Keratinocyte (primary cell): ENCODE results near the gene YLPM1. TPM values are rescaled to one million over a fixed set of nuclear protein-coding genes. Genes with fewer than 3 reads are reported as not detected.

ENCODE experiments used
- DNase-seq: peaks from one replicate; pipeline ENCODE4 v3.0.0-alpha.2; 2011; ENCODE audit warnings: low read depth, missing footprints, low spot score
- FAIRE-seq: peaks from 2 replicates; lab custom pipeline; 2011; peaks lifted over from hg19 to GRCh38; lab: Jason Lieb, UNC
- H2AFZ ChIP-seq: 2 replicates; pipeline ENCODE4 v1.6.0; 2012; ENCODE audit warnings: low read length, control low read depth, inconsistent platforms; ENCODE audit not compliant: control insufficient read depth
- H3K27ac ChIP-seq: 2 replicates; pipeline ENCODE4 v1.5.1; 2011; ENCODE audit warnings: low read length; ENCODE audit not compliant: control insufficient read depth, insufficient read depth
- H3K27me3 ChIP-seq: 3 replicates; pipeline ENCODE4 v1.6.0; 2011; ENCODE audit warnings: low read length; ENCODE audit not compliant: control insufficient read depth, insufficient read depth; ENCODE audit errors: extremely low read depth
- H3K36me3 ChIP-seq, 2 experiments: 2 replicates in 1 of 2; 3 replicates in 1 of 2; pipeline ENCODE4 v1.5.1; 2011; ENCODE audit warnings: low read length in 2 of 2, mild to moderate bottlenecking in 1 of 2; ENCODE audit not compliant: control insufficient read depth in 2 of 2, insufficient read depth in 2 of 2; ENCODE audit errors: extremely low read depth in 1 of 2
- H3K4me1 ChIP-seq: 3 replicates; pipeline ENCODE4 v1.5.1; 2011; ENCODE audit warnings: low read length; ENCODE audit not compliant: control insufficient read depth, insufficient read depth; ENCODE audit errors: extremely low read depth
- H3K4me2 ChIP-seq: 3 replicates; pipeline ENCODE4 v1.6.0; 2011; ENCODE audit warnings: low read depth, low read length; ENCODE audit not compliant: control insufficient read depth, insufficient read depth; ENCODE audit errors: extremely low read depth
- H3K4me3 ChIP-seq, 3 experiments: fragments of 200-600 bp in 1 of 3; sonication (generic) in 1 of 3; 2 replicates in 2 of 3; 3 replicates in 1 of 3; pipeline ENCODE4 v1.5.1; 2011 to 2016; ENCODE audit warnings: low read length in 3 of 3, mild to moderate bottlenecking in 3 of 3, control low read depth in 2 of 3, inconsistent platforms in 1 of 3, low read depth in 1 of 3, mixed read lengths in 1 of 3, mixed run types in 1 of 3, moderate library complexity in 1 of 3; ENCODE audit not compliant: control insufficient read depth in 2 of 3, insufficient read depth in 2 of 3; ENCODE audit errors: extremely low read depth in 1 of 3
- H3K79me2 ChIP-seq: 2 replicates; pipeline ENCODE4 v1.6.0; 2012; ENCODE audit warnings: low read length; ENCODE audit not compliant: control insufficient read depth, insufficient read depth
- H3K9ac ChIP-seq: 3 replicates; pipeline ENCODE4 v1.6.0; 2011; ENCODE audit warnings: low read length; ENCODE audit not compliant: control insufficient read depth, insufficient read depth; ENCODE audit errors: extremely low read depth
- H3K9me1 ChIP-seq: 3 replicates; pipeline ENCODE4 v1.6.0; 2011; ENCODE audit warnings: low read length; ENCODE audit not compliant: control insufficient read depth, insufficient read depth; ENCODE audit errors: extremely low read depth
- H3K9me3 ChIP-seq: 2 replicates; pipeline ENCODE4 v1.5.1; 2012; ENCODE audit warnings: low read depth, low read length; ENCODE audit not compliant: control insufficient read depth
- H4K20me1 ChIP-seq: 3 replicates; pipeline ENCODE4 v1.6.0; 2011; ENCODE audit warnings: low read length; ENCODE audit not compliant: control insufficient read depth, insufficient read depth; ENCODE audit errors: extremely low read depth
- CTCF ChIP-seq, 3 experiments: IDR thresholded peaks in 1 of 3; conservative IDR thresholded peaks in 1 of 3; optimal IDR thresholded peaks in 1 of 3; 2 replicates in 2 of 3; 3 replicates in 1 of 3; pipeline versions ENCODE3 to v1.5.1; 2011; ENCODE audit warnings: low read length in 3 of 3, mild to moderate bottlenecking in 3 of 3, moderate library complexity in 2 of 3, control low read depth in 1 of 3, inconsistent platforms in 1 of 3; ENCODE audit not compliant: insufficient read depth in 2 of 3; ENCODE audit errors: extremely low read depth in 1 of 3
- EZH2 ChIP-seq: IDR thresholded peaks from one replicate; pipeline ENCODE4 v1.6.1; 2012; ENCODE audit warnings: inconsistent platforms, mild to moderate bottlenecking, low read length, moderate library complexity
- dilution Hi-C: fragments of 300-500 bp; cut with MboI; formaldehyde crosslinking; loops from one replicate; pipeline ENCODE4 v1.7.0; 2020; ENCODE audit warnings: low sequenced_read_pairs; ENCODE audit not compliant: extremely low pct_ligation_motif_present
- polyA plus RNA-seq, 5 experiments: library from polyadenylated mRNA; depleted of rRNA in 3 of 5; stranded (reverse) in 3 of 5; stranded (forward) in 1 of 5; unstranded in 1 of 5; fragments of >200 nt; gene quantifications; 1 replicate in 1 of 5; 2 replicates in 3 of 5; 3 replicates in 1 of 5; pipeline versions ENCODE4 v1.2.1 to v1.2.3, GENCODE V29; 2011 to 2012; ENCODE audit warnings: missing spikeins in 2 of 5, low read depth in 1 of 5, low replicate concordance in 1 of 5

Gene YLPM1
- polyA plus RNA-seq, 1 donor (not counting 4 experiments of a cell fraction or from before 2014, with no cell fraction given), result 10.0 TPM

- no peak overlapping the region for H3K4me3 ChIP-seq
- H4K20me1 ChIP-seq, result no peaks in the 10 kb centered on the region
- H3K79me2 ChIP-seq, result no peaks in the 10 kb centered on the region
- FAIRE-seq, result no peak
- no peak overlapping the region for H2AFZ ChIP-seq
- H3K36me3 ChIP-seq, result no peaks in the 10 kb centered on the region
- no peaks in the 10 kb centered on the region for H3K4me1 ChIP-seq
- no peaks in the 10 kb centered on the region for H3K9me3 ChIP-seq
- dilution Hi-C loops, result no loop called here
- DNase-seq, result no peak
- no peak overlapping the region for H3K27ac ChIP-seq
- no peak overlapping the region for H3K4me2 ChIP-seq
- no peak overlapping the region for H3K9ac ChIP-seq
- H3K27me3 ChIP-seq, result peaks cover 8% of the 10 kb centered on the region
- TF ChIP-seq CTCF (optimal IDR thresholded peaks at IDR 0.05 in 1 of 3, IDR thresholded peaks at IDR 0.05 in 1 of 3, conservative IDR thresholded peaks at IDR 0.05 in 1 of 3; ENCODE audit: extremely low read depth in 1 of 3, insufficient read depth in 2 of 3, low read length in 3 of 3) (no peak), EZH2 (no peak)
- no peaks in the 10 kb centered on the region for H3K9me1 ChIP-seq
Observed at GRCh38 chr14:74863274-74863673, 100.2 kb downstream of the YLPM1 start.

GRCh38 chr14:74864198-74864597 lies 101.1 kb downstream of the YLPM1 start:
- Histone ChIP-seq H4K20me1 (no peaks in the 10 kb centered on the region), H3K9me3 (no peaks in the 10 kb centered on the region), H3K4me1 (no peaks in the 10 kb centered on the region), H3K9me1 (no peaks in the 10 kb centered on the region), H3K36me3 (no peaks in the 10 kb centered on the region), H3K79me2 (no peaks in the 10 kb centered on the region), H3K27ac (no peak overlapping the region), H3K4me2 (no peak overlapping the region), H3K9ac (no peak overlapping the region), H3K27me3 (peaks cover 8% of the 10 kb centered on the region), H3K4me3 (no peak overlapping the region), H2AFZ (no peak overlapping the region)
- no peak for TF ChIP-seq EZH2
- no peak for TF ChIP-seq CTCF (optimal IDR thresholded peaks at IDR 0.05 in 1 of 3, IDR thresholded peaks at IDR 0.05 in 1 of 3, conservative IDR thresholded peaks at IDR 0.05 in 1 of 3; ENCODE audit: extremely low read depth in 1 of 3, insufficient read depth in 2 of 3, low read length in 3 of 3)
- dilution Hi-C loops, result no loop called here
- DNase-seq (no peak), FAIRE-seq (no peak)
